NB4 (cell line): ENCODE results near the gene KITLG.

Source experiments
- DNase-seq: peaks from one replicate; pipeline ENCODE4 v3.0.0; 2010; ENCODE audit warnings: low read depth
- H3K4me3 ChIP-seq: one replicate; pipeline ENCODE4 v1.5.1; 2011; ENCODE audit warnings: mild to moderate bottlenecking, low read depth, low read length, moderate library complexity
- MYC ChIP-seq: IDR thresholded peaks from 2 replicates; pipeline ENCODE4 v1.6.1; 2011; ENCODE audit warnings: low read depth, low read length
- POLR2A ChIP-seq: IDR thresholded peaks from 2 replicates; pipeline ENCODE4 v1.6.1; 2011; ENCODE audit warnings: mild to moderate bottlenecking; ENCODE audit not compliant: insufficient read length; ENCODE audit errors: extremely low read depth
- TF ChIP-seq, protein P1 (sequence below): IDR thresholded peaks from 2 replicates; pipeline ENCODE4 v1.6.1; 2011; ENCODE audit warnings: low read depth, low read length
- TF ChIP-seq, protein P2 (sequence below): IDR thresholded peaks from one replicate; pipeline ENCODE4 v1.5.1; 2012; ENCODE audit warnings: low read depth, low read length

KITLG gene

DNA sequence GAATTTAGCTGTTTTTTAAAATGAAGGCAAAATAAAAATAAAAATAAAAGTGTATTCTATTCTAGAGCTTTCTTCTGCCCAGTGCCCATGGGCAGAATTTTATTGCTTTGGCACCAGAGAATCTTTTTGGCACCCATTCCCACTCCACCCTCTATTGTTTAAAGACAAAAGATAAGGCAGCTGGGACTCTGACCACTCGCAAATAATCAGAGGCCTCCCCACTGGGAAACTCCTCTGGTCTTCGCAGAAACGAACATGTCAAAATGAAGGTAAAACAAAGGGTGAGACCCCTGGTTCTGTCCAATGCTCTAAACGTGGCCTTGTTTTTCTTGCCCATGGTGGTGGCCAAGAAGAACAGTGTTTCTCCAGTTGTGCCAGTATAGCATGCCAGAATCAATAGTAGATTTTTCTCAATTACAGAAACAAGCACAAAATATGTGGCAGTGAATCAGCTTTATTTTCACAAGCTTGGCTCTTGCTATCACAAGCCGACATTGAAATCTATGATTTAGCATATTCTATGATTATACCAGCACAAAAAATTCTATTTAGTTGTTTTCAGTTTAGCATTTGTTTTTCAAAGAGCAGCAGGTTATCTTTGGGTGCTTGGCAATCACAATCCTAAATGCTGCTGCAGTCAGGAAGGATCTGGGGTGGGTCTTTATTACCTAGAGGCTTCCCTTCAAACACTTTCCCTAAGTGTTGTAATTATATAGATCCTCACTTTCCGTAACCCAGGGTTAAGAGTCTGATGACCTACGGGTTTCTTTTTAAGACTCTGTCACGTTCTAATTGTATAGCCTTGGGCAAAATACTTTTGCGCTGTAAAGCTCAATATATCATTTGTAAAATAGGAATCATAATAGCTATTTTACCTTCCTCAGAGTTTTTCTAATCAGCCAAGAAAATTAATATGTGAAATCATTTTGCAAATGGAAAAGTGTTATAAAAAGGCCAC is 50.5 kb downstream of the KITLG start:
- DNase-seq = no peak
- no peak overlapping the region for H3K4me3 ChIP-seq
- no peak for TF ChIP-seq MYC
- TF ChIP-seq, protein P1, sequence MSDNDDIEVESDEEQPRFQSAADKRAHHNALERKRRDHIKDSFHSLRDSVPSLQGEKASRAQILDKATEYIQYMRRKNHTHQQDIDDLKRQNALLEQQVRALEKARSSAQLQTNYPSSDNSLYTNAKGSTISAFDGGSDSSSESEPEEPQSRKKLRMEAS = no peak

DNA sequence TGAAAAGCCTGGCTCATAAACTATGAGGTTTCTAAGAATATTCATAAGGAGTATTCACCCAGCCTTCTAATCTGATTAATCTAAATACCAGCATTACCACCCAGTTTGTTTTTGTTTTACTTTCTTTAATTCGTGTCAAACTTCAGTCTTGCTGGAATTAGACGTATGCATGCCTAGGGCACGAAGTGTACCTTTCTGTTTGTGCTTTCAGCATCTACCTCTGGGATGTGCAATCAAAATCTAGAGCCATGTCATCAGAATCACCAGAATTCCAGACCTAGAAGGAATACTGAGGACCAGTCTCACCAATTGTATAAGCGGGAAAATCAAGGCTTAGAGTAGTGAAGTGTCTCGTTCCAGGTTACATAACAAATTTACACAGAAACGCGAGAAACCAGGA is 57.3 kb downstream of the KITLG start:
- TF ChIP-seq, protein P1 = no peak
- TF ChIP-seq, protein P2, sequence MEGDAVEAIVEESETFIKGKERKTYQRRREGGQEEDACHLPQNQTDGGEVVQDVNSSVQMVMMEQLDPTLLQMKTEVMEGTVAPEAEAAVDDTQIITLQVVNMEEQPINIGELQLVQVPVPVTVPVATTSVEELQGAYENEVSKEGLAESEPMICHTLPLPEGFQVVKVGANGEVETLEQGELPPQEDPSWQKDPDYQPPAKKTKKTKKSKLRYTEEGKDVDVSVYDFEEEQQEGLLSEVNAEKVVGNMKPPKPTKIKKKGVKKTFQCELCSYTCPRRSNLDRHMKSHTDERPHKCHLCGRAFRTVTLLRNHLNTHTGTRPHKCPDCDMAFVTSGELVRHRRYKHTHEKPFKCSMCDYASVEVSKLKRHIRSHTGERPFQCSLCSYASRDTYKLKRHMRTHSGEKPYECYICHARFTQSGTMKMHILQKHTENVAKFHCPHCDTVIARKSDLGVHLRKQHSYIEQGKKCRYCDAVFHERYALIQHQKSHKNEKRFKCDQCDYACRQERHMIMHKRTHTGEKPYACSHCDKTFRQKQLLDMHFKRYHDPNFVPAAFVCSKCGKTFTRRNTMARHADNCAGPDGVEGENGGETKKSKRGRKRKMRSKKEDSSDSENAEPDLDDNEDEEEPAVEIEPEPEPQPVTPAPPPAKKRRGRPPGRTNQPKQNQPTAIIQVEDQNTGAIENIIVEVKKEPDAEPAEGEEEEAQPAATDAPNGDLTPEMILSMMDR = no peak
- TF ChIP-seq MYC = no peak
- TF ChIP-seq POLR2A = no peak
- no peak for DNase-seq
- H3K4me3 ChIP-seq = no peak overlapping the region

DNA sequence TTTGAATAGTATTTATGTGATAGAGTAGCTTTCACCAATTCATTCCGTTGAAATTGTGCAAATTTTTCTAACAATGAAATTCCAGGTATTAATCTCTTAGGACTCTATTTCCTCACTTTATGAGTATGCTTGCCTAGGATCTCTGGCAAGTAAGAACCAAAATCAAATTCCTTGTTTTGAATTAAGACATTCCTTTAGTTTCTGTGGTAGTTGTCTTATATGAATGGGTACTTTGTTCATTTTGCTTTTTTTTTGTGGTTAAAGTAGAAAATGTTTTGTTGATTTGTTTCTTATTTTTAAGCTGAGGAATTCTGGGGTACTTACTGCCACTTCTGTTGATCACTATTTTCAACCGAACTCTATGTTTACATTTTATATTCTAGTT is 59.8 kb downstream of the KITLG start:
- no peak overlapping the region for H3K4me3 ChIP-seq
- no peak for TF ChIP-seq POLR2A
- TF ChIP-seq, protein P2 = no peak
- no peak for TF ChIP-seq MYC
- TF ChIP-seq, protein P1 = no peak
- DNase-seq = no peak

DNA sequence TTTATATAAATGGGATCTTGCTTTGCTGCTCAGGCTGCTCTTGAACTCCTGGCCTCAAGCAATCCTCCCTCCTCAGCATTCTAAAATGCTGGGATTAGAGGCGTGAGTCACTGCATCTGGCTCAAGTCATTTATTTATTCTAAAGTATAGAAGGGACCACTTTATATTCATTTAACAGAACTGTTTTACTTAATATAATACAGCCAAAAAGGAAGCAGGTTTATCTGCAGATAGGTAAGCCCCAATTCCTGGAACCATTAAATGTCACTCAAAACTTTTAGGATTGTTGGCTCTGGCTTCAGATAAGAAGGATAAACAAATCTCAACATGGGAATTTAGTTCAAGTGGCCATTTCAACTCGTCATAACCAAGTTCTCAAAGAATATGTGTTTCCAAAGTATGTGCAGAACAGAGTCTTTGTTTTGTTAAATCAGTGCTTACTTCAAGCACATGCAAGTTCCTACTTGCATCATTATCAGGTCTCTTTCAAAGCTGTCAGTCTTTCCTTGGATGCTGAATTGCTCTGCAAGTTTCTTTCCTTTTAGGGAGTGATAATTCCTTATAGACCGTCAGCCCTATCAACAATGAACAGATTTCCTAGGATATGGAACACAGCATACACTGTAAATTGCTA is 60.4 kb downstream of the KITLG start:
- no peak for DNase-seq
- no peak for TF ChIP-seq MYC
- no peak for TF ChIP-seq POLR2A
- TF ChIP-seq, protein P1 = no peak
- TF ChIP-seq, protein P2 = no peak

DNA sequence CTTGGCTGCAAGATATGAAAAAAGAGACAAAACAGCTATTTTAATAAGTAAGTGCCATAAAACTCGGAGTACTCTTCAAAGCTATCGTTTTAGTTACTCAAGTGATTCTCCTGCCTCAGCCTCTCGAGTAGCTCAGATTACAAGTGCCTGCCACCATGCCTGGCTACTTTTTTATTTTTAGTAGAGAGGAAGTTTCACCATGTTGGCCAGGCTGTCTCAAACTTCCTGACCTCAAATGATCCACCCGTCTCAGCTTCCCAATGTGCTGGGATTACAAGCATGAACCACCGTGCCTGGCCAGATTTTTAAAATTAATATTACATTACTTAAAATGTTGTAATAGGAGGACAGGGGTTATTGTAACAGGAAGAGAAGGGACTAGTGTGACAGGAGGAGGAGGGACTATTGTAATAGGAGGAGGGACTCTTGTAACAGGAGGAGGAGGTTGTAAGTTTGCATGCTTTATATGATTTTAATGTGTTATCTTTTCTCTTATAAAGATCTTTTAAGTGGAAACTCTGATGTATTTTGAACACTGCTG is 61.3 kb downstream of the KITLG start:
- peak; percentile 28 for DNase-seq
- TF ChIP-seq, protein P1 = no peak
- TF ChIP-seq POLR2A (no peak), MYC (no peak)
- TF ChIP-seq, protein P2 = no peak
- no peak overlapping the region for H3K4me3 ChIP-seq

More for the DNA sequence above, 60.4 kb downstream of the KITLG start:
- no peak overlapping the region for H3K4me3 ChIP-seq
